Measurements from ENCODE around the gene INIP. TPM values are rescaled to one million over a fixed set of nuclear protein-coding genes. Genes with fewer than 3 reads are reported as not detected.

The INIP gene
- total RNA-seq, 4 donors from 2014 or later: 9.6 to 22.9 (median 16.2) TPM

- H3K36me3 ChIP-seq: no peaks in the 10 kb centered on the region
- DNase-seq: no peak
- H3K4me3 ChIP-seq: peak overlapping the region in 2 of 4 donors; percentile 84 to 87
- H3K9me3 ChIP-seq: no peaks in the 10 kb centered on the region
- intact Hi-C loops (cut with DNase I; ENCODE audit: low total_unique reads) (no loop called here), in situ Hi-C loops (cut with MboI; ENCODE audit: low pct_ligation_motif_present in 1 of 4, low pct_unique_long_range_greater_than_20kb in 1 of 4, low sequenced_read_pairs in 3 of 4) (no loop called here)
- peaks cover 26 to 70% (median 52%) of the 10 kb centered on the region in 4 donors for H3K4me1 ChIP-seq
- H3K27ac ChIP-seq: peak overlapping the region in 3 of 4 donors; percentile 85 to 91 (median 90)
- no peaks in the 10 kb centered on the region for H3K27me3 ChIP-seq
- WGBS, 2 donors (ENCODE audit: low coverage in 1 of 2): 80% methylated on average over 5 to 6 of the region's 6 CpGs
- TF ChIP-seq POLR2A (IDR thresholded peaks at IDR 0.05) (no peak), POLR2AphosphoS5 (IDR thresholded peaks at IDR 0.05) (no peak), EP300 (IDR thresholded peaks at IDR 0.05; ENCODE audit: low read depth) (no peak), CTCF (IDR thresholded peaks at IDR 0.05) (no peak)
These were observed 34.6 kb upstream of the INIP start for GRCh38 chr9:112752334-112753125.

- Histone ChIP-seq H3K9me3 (no peaks in the 10 kb centered on the region), H3K36me3 (no peaks in the 10 kb centered on the region), H3K4me1 (peaks cover 19 to 57% (median 48%) of the 10 kb centered on the region in 4 donors), H3K27ac (peak overlapping the region; percentile 85 to 91 (median 88)), H3K27me3 (no peaks in the 10 kb centered on the region), H3K4me3 (peak overlapping the region; percentile 75 to 100 (median 86))
- TF ChIP-seq EP300 (IDR thresholded peaks at IDR 0.05; ENCODE audit: low read depth): no peak
- no peak for TF ChIP-seq CTCF (IDR thresholded peaks at IDR 0.05)
- TF ChIP-seq POLR2A (IDR thresholded peaks at IDR 0.05): peak; percentile 58
- TF ChIP-seq POLR2AphosphoS5 (IDR thresholded peaks at IDR 0.05): peak; percentile 41 to 56 (median 52)
- in situ Hi-C loops (cut with MboI; ENCODE audit: low pct_ligation_motif_present in 1 of 4, low pct_unique_long_range_greater_than_20kb in 1 of 4, low sequenced_read_pairs in 3 of 4) (no loop called here), intact Hi-C loops (cut with DNase I; ENCODE audit: low total_unique reads) (loop anchor here (2.0 kb wide), 1 partner anchor 854 kb away; the partner anchor contains the start of gene UGCG)
- peak; percentile 68 for DNase-seq
- WGBS, 2 donors (ENCODE audit: low coverage in 1 of 2): 0% methylated on average over 22 of the region's 49 CpGs; no CpG with 5 or more reads in 1 of the 2 donors
These were observed 33.3 kb upstream of the INIP start for GRCh38 chr9:112751056-112751795.

- Histone ChIP-seq H3K27ac (peak overlapping the region; percentile 85 to 91 (median 88)), H3K9me3 (no peaks in the 10 kb centered on the region), H3K4me1 (peaks cover 19 to 52% (median 43%) of the 10 kb centered on the region in 4 donors), H3K27me3 (no peaks in the 10 kb centered on the region), H3K4me3 (peak overlapping the region; percentile 75 to 100 (median 86)), H3K36me3 (no peaks in the 10 kb centered on the region)
- WGBS, 2 donors (ENCODE audit: low coverage in 1 of 2): 0% methylated on average over 2 of the region's 50 CpGs; no CpG with 5 or more reads in 1 of the 2 donors
- in situ Hi-C loops (cut with MboI; ENCODE audit: low pct_ligation_motif_present in 1 of 4, low pct_unique_long_range_greater_than_20kb in 1 of 4, low sequenced_read_pairs in 3 of 4) (no loop called here), intact Hi-C loops (cut with DNase I; ENCODE audit: low total_unique reads) (loop anchor here (2.0 kb wide), 1 partner anchor 854 kb away; the partner anchor contains the start of gene UGCG)
- no peak for TF ChIP-seq CTCF (IDR thresholded peaks at IDR 0.05)
- TF ChIP-seq POLR2A (IDR thresholded peaks at IDR 0.05): no peak
- TF ChIP-seq POLR2AphosphoS5 (IDR thresholded peaks at IDR 0.05): no peak
- TF ChIP-seq EP300 (IDR thresholded peaks at IDR 0.05; ENCODE audit: low read depth): no peak
- DNase-seq: no peak
These were observed 32.8 kb upstream of the INIP start for GRCh38 chr9:112750764-112751055.
